NCI-H1105 (cell line): ENCODE data around the gene NTF3.

ENCODE experiments used
- DNase-seq: peaks from one replicate; lab custom pipeline; 2025; lab: John Stamatoyannopoulos, UW

NTF3 gene

GRCh38 chr12:5487948-5488625 lies 56.2 kb downstream of the NTF3 start:
- DNase-seq = no peak

DNA sequence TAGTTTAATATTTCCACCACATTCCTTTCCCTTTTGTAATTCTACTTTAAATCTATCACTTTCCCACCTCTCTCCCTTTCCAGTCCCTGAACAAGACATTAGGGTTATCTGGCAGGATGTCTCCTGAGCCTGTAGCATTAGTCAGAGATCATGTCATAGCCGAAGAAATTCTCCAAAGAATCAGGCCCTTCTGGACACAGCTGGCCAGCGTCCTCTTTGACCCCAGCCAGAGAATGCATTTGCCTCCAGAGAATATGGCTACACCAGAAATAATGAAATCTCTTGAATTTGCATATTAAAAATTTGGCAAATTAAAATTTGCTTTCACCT lies 56.7 kb downstream of the NTF3 start:
- no peak for DNase-seq

DNA sequence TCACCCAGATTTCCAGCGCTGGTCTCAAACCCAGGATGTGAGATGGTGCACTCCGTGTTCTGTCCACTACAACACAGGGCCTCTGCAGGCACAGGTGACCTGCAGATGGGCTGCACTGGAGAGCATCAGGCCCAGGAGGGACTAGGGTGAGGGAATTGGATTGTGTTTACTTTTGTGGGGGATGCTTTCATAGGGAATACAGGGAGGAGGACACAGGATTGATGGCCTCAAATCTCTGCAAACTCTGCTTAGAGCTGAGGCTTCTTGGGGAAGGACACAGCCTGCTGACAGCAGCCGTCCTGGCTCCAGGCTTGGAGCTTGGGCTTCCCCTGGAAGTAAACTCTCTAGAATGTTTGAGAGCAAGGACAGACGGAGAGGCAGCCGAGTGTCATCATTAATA lies 57.1 kb downstream of the NTF3 start:
- no peak for DNase-seq

- no peak for DNase-seq
These were observed 58.0 kb downstream of the NTF3 start for GRCh38 chr12:5489760-5490406.

- DNase-seq = no peak
These were observed 60.7 kb downstream of the NTF3 start for GRCh38 chr12:5492562-5492961.

GRCh38 chr12:5493018-5493417 lies 61.1 kb downstream of the NTF3 start:
- no peak for DNase-seq

DNA sequence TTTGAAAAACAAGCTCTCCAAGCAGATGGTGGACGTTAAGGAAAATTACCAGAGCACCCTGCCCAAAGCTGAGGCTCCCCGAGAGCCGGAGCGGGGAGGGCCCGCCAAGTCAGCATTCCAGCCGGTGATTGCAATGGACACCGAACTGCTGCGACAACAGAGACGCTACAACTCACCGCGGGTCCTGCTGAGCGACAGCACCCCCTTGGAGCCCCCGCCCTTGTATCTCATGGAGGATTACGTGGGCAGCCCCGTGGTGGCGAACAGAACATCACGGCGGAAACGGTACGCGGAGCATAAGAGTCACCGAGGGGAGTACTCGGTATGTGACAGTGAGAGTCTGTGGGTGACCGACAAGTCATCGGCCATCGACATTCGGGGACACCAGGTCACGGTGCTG lies 62.4 kb downstream of the NTF3 start:
- no peak for DNase-seq

DNA sequence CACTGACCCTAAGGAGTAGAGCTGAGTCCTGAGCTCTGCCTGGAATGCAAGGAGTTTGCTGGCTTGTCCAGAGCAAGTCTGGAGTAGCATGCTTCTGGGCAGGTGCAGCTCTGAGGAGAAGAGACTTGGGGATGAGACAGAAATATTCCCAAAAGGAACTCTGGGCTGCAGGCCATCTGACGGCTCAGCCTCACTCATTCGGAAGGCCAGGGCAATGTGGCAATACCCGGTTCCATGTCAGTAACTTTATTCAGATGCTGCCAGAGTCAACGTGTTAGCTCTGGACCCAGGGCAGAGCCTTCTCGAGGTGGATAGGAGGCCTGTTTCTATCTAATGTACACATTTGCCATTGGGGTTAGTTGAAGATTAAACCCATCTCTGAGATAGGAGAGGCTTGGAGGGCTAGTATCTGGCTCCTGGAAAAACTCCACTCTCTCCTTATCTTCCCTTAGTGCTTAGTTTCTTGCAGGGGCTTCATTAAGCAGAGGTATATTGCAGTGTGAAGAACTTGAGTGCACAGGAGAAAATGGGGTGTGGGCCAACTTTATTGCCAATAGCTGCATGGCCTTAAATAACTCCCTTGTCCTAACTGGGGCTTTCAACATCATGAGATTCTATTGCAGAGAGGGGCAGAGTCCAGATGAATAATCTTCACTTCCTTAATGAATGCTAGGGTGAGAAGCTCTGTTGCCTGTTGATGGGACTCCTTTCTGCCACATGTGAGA lies 65.6 kb downstream of the NTF3 start:
- no peak for DNase-seq

- no peak for DNase-seq
These were observed 66.2 kb downstream of the NTF3 start for GRCh38 chr12:5498076-5498475.

- DNase-seq = no peak
These were observed 66.9 kb downstream of the NTF3 start for GRCh38 chr12:5498806-5499205.

DNA sequence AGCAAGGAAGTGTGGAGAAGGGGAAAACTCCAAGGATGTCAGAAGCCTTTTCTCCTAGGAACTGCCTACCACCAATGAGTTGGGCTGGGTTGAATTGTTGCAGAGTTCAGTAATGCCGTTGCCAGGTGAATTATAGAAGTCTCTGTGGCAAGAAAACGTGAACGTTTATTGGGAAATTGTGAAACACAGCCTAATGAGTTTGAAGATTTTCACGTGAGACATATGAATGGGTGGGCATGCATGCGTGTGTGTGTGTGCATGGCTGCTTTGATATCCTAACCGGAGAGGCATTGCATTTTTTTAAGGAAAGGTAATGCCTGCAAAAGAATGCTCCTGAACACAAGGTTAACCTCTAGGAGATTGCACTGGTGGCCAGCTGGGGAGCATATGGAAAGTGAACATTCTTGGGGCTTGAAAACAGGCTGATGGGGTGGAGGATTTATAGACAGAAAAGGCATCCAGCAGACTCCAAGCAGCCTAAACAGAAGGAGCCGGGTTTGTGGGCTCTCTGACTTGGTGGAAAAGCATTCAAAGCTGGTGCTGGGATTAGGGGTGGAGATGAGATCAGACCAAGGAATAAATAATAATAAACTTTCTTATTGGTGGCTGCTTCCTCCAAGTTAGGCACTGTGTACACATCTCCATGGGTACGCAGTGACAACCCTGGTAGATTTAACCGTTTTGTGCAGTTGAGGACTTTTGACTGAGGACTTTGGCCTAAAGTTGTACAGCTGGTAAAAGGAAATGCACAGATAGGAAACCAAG lies 67.8 kb downstream of the NTF3 start:
- no peak for DNase-seq

GRCh38 chr12:5500331-5500659 lies 68.4 kb downstream of the NTF3 start:
- DNase-seq = no peak

DNA sequence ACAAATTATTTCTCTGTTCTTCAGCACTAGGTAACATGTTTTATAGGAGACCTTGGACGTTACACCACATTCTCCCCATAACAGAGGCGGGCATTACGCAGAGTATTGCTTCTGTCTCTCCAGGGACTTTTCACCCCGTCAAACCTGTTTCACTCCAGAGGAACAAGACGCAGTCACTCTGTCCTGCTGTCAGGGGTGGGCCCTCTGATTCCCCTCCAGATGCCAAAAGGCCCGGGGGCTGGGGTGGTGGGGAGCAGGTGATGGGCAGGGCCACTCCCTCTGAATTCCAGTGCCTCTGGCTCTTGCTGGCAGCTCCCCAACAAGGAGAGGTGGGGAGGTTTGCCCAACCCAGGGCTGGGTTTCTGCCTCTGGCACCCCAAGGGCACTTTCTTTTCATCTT lies 71.9 kb downstream of the NTF3 start:
- no peak for DNase-seq

GRCh38 chr12:5505116-5505515 lies 73.2 kb downstream of the NTF3 start:
- DNase-seq = no peak

GRCh38 chr12:5505751-5506150 lies 73.8 kb downstream of the NTF3 start:
- DNase-seq = no peak

GRCh38 chr12:5506295-5506694 lies 74.4 kb downstream of the NTF3 start:
- DNase-seq = no peak

DNA sequence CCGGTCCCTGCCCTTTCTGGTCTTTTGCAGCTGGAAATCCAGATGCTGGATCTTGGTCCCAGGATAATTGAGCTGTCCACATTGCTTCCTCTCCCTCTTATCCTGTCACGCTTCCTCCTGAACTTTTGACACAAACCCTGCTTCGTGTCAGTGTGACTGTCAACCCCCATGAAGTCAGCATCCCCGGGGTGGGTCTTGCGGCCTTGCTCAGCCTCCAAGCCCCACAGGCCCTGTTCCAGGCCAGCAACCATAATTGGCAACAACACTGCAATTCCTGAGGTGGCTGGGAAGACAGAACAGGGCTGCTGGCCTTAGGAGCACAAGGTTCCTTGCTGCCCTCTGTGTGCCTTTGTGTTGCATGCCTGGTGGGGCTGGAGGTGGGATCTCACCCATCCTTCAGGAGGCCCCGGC lies 74.9 kb downstream of the NTF3 start:
- DNase-seq = no peak

- DNase-seq = no peak
These were observed 75.6 kb downstream of the NTF3 start for GRCh38 chr12:5507401-5507935.

DNA sequence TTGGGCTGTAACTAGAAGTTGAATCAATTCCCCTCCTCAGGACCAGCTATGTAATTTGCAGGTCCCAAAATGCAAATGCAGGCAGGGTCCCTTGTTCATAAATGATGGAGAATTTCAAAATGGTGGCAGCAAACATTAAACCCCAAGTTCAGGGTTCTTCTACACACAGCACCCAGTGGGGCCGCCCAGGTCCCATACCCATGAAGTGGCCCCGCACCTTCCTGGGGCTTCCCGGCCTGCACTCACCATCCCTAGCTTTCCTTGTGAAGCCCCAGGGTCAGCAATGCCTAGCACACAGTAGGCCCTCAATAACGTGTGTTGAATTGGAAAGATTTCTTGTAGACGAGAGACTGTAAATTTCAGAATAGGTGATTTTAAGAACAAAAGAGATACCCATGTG lies 76.0 kb downstream of the NTF3 start:
- DNase-seq = no peak

DNA sequence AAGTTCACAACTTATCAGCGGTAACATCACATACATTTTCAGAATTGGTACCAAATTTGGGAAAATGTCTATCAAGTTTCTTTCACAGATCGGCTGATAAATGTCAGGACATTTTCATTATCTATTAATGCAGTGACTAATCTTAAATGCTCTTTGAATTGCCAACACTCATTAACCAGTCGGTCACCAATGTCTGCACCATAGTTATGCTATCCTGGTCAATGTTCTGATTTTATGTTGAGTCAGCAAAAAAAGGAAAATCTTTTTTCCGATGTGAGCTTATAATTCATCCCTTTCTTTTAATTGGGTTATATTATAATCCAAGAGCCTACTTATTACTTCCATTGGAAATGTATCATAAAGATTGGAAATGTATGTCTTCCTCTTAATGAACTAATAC lies 77.2 kb downstream of the NTF3 start:
- DNase-seq = no peak

DNA sequence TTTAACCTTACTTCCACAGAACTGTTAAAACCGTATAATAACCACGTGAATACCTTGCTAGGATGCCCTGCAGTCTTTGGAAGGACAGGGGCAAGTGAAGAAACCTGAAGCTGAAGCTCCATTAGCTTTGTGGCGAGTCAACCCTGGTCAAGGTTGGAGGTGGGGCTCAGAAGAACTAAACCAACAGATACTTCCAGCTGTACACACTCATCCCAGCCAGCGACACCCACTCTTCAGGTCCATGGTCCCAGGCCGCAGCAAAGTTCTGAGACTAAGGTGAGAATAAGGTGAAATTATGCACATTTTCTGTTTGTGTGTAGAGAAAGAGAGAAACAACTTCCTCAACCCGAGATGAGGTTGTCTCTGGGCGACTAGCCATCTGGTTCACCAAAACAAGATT lies 77.6 kb downstream of the NTF3 start:
- no peak for DNase-seq

DNA sequence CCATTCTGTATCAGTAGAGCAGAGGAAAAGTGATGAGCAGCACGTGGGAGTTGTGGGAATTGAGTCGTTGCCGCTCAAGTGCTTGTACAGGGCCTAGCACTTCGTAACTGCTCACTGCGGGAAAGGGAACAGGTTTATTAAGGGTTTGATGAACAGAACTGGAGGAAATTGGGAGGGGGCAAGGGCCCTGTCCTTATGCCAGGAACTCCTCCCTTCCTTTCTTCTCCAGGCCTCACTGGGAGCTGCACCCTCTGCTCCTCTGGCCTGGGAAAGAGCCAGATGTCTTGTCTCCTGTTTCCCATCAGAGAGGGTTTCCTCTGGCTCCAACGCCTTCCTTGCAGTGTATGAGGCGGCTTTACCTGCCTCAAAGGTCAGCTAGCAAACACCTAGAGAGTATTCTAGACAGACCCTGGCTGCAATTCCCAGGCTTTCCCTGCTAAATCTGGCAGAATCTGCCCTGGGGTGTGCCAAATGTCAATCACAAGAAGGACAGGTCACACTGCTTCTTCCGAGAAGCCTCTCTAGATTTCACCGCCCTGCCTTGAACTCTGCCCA lies 78.4 kb downstream of the NTF3 start:
- DNase-seq = no peak
